Measurements from ENCODE around the gene KIAA0513.

KIAA0513 gene

DNA sequence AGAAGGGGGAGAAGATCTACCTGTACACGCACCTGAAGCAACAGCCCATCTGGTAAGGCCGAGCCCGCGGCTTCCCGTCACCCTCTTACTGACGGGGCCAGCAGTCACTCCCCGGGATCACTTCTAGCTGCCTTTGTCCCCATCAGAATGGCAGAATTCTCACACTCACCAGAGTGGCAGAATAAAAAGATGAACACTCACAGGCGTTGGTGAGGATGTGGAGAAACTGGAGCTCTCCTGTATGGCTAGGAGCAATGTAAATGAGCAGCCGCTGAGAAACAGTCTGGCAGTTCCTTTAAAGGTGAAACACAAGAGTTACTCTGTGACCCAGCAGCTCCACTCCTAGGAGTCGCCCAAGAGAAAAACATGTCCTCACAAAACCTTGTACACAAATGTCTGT, 51.4 kb downstream of the KIAA0513 start:
- Histone ChIP-seq H3K4me2 (ENCODE audit: low read depth, low read length, poor library complexity, severe bottlenecking) (no peak overlapping the region), H3K9ac (ENCODE audit: low read length) (no peak overlapping the region), H3K27ac (ENCODE audit: low read depth, low read length) (no peak overlapping the region), H3K4me3 (ENCODE audit: insufficient read depth, low read length, poor library complexity, severe bottlenecking) (no peak overlapping the region), H3F3A (ENCODE audit: insufficient read depth) (no peaks in the 10 kb centered on the region), H3K36me3 (ENCODE audit: low read length) (no peaks in the 10 kb centered on the region), H3K9me2 (replicated peaks; ENCODE audit: insufficient read depth, low read length) (no peaks in the 10 kb centered on the region), H3K9me3 (ENCODE audit: insufficient read depth, low read length) (no peaks in the 10 kb centered on the region), H4K20me1 (ENCODE audit: low read depth, low read length) (no peaks in the 10 kb centered on the region), H3K27me3 (ENCODE audit: low read length) (no peaks in the 10 kb centered on the region), H2AFZ (ENCODE audit: low read depth, low read length, severe bottlenecking) (no peak overlapping the region), H3K79me2 (ENCODE audit: insufficient read depth, low read length) (no peaks in the 10 kb centered on the region)
- no peak for TF ChIP-seq CTCF (IDR thresholded peaks at IDR 0.05; ENCODE audit: insufficient read depth, low read length, poor library complexity, severe bottlenecking)
- TF ChIP-seq EZH2phosphoT487 (conservative IDR thresholded peaks at IDR 0.05; ENCODE audit: low read length) = no peak

GRCh38 chr16:85079785-85080570, 52.4 kb downstream of the KIAA0513 start:
- H4K20me1 ChIP-seq (ENCODE audit: low read depth, low read length) = no peaks in the 10 kb centered on the region
- no peaks in the 10 kb centered on the region for H3K9me3 ChIP-seq (ENCODE audit: insufficient read depth, low read length)
- no peak overlapping the region for H2AFZ ChIP-seq (ENCODE audit: low read depth, low read length, severe bottlenecking)
- H3F3A ChIP-seq (ENCODE audit: insufficient read depth) = no peaks in the 10 kb centered on the region
- H3K79me2 ChIP-seq (ENCODE audit: insufficient read depth, low read length) = no peaks in the 10 kb centered on the region
- no peak overlapping the region for H3K9ac ChIP-seq (ENCODE audit: low read length)
- TF ChIP-seq EZH2phosphoT487 (conservative IDR thresholded peaks at IDR 0.05; ENCODE audit: low read length) (no peak), CTCF (IDR thresholded peaks at IDR 0.05; ENCODE audit: insufficient read depth, low read length, poor library complexity, severe bottlenecking) (no peak)
- H3K9me2 ChIP-seq (replicated peaks; ENCODE audit: insufficient read depth, low read length) = no peaks in the 10 kb centered on the region
- H3K4me2 ChIP-seq (ENCODE audit: low read depth, low read length, poor library complexity, severe bottlenecking) = no peak overlapping the region
- no peak overlapping the region for H3K27ac ChIP-seq (ENCODE audit: low read depth, low read length)
- no peak overlapping the region for H3K4me3 ChIP-seq (ENCODE audit: insufficient read depth, low read length, poor library complexity, severe bottlenecking)
- H3K36me3 ChIP-seq (ENCODE audit: low read length) = no peaks in the 10 kb centered on the region
- no peaks in the 10 kb centered on the region for H3K27me3 ChIP-seq (ENCODE audit: low read length)

DNA sequence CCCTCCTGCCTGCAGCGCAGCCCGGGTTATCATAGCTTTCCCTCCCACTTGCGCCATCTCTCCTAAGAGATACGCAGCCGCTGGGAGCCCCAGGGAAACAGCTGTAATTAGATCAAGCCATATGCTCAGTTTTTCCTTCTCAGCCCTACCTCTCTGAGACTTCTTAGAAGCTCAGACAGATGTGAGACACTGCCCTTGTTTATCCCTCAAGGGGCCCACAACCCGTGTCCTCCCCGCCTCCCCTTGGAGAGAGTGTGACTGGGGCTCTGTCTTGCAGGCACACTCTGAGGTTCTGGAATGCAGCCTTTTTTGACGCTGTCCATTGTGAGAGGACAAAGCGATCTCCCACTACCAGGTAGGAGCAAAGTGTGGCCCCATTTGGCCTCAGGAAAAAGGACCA, 53.4 kb downstream of the KIAA0513 start:
- Histone ChIP-seq H4K20me1 (ENCODE audit: low read depth, low read length) (no peaks in the 10 kb centered on the region), H2AFZ (ENCODE audit: low read depth, low read length, severe bottlenecking) (no peak overlapping the region), H3F3A (ENCODE audit: insufficient read depth) (no peaks in the 10 kb centered on the region), H3K4me2 (ENCODE audit: low read depth, low read length, poor library complexity, severe bottlenecking) (no peak overlapping the region), H3K27ac (ENCODE audit: low read depth, low read length) (no peak overlapping the region), H3K9me3 (ENCODE audit: insufficient read depth, low read length) (no peaks in the 10 kb centered on the region), H3K9ac (ENCODE audit: low read length) (no peak overlapping the region), H3K9me2 (replicated peaks; ENCODE audit: insufficient read depth, low read length) (no peaks in the 10 kb centered on the region), H3K4me3 (ENCODE audit: insufficient read depth, low read length, poor library complexity, severe bottlenecking) (no peak overlapping the region), H3K27me3 (ENCODE audit: low read length) (no peaks in the 10 kb centered on the region), H3K36me3 (ENCODE audit: low read length) (no peaks in the 10 kb centered on the region), H3K79me2 (ENCODE audit: insufficient read depth, low read length) (no peaks in the 10 kb centered on the region)
- TF ChIP-seq CTCF (IDR thresholded peaks at IDR 0.05; ENCODE audit: insufficient read depth, low read length, poor library complexity, severe bottlenecking) = no peak
